ENCODE measurements around the gene GLMP. TPM values are rescaled to one million over a fixed set of nuclear protein-coding genes. Genes with fewer than 3 reads are reported as not detected.

Gene GLMP
- polyA plus RNA-seq, 1 experiment, result 25.5 TPM

DNA sequence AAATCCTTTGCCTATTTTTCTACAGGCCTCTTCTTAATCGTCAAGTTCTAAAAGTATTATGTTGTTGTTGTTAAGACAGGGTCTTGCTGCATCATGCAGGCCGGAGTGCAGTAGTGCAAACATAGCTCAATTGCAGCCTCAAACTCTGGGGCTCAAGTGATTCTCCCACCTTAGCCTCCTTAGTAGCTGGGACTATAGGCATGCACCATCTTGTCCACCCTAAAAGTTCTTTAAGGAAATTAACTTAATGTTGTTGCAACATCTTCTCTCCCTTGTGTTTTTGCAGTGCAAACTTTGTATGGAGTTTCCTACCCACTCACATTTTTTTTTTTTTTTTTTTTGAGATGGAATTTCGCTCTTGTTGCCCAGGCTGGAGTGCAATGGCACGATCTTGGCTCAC lies 7.8 kb upstream of the GLMP start:
- ChIA-PET CTCF (interaction anchor here (0.5 to 1.7 kb wide), 2 partner anchors 16 to 30 kb away, joined by 4 to 11 read pairs; no protein-coding TSS in a partner anchor), POLR2A (interaction anchor here (0.7 to 1.6 kb wide), 2 partner anchors 40 to 146 kb away, joined by 6 to 8 read pairs; no protein-coding TSS in a partner anchor)
- TF ChIP-seq, protein P1, sequence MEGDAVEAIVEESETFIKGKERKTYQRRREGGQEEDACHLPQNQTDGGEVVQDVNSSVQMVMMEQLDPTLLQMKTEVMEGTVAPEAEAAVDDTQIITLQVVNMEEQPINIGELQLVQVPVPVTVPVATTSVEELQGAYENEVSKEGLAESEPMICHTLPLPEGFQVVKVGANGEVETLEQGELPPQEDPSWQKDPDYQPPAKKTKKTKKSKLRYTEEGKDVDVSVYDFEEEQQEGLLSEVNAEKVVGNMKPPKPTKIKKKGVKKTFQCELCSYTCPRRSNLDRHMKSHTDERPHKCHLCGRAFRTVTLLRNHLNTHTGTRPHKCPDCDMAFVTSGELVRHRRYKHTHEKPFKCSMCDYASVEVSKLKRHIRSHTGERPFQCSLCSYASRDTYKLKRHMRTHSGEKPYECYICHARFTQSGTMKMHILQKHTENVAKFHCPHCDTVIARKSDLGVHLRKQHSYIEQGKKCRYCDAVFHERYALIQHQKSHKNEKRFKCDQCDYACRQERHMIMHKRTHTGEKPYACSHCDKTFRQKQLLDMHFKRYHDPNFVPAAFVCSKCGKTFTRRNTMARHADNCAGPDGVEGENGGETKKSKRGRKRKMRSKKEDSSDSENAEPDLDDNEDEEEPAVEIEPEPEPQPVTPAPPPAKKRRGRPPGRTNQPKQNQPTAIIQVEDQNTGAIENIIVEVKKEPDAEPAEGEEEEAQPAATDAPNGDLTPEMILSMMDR (IDR thresholded peaks at IDR 0.05; ENCODE audit: low read depth, low read length), result no peak
- H3K4me3 ChIP-seq (ENCODE audit: low read depth, low read length), result no peak overlapping the region
- no peaks in the 10 kb centered on the region for H3K9me3 ChIP-seq (ENCODE audit: control insufficient read depth, insufficient read depth, low read length)
- no peak for DNase-seq (ENCODE audit: low read depth, low spot score)
- no peaks in the 10 kb centered on the region for H3K27me3 ChIP-seq (ENCODE audit: control insufficient read depth, insufficient read depth, low read length)
- no peak overlapping the region for H3K27ac ChIP-seq (ENCODE audit: low read depth, low read length)

DNA sequence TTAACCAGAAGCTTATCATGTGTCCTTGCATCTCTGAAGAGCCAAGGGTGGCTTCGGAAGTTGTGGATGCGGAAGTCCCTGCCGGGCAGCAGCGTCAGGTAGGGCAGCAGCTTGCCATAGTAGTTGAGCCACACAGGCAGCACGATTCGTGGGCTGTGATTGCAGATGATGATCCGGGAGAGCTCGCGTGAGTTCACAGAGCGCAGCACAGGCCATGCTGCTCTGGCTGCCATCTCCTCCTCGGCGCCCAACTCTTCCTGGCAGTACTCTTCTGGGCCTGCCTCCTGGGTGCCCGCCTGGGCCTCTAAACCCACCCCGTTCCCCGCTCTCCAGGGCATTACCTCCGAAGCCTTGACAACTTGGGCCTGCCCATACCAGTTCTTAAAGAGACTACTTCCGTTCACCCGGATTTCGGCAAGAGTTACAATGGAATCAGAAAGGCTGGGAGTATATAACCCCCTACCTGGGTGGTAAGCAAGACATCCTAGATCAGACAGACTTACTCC lies 3.4 kb upstream of the GLMP start, which contains the start of gene VHLL:
Gene VHLL, minus strand, starts transcription at position 456 of the 506 bp plus-strand sequence. Its CDS starts 118 bp downstream, at position 338.
- ChIA-PET POLR2A (no interaction called here), CTCF (no interaction called here)
- TF ChIP-seq, protein P1 (IDR thresholded peaks at IDR 0.05; ENCODE audit: low read depth, low read length), result no peak
- no peak within 1 kb of the TSS for H3K27ac ChIP-seq (ENCODE audit: low read depth, low read length)
- DNase-seq (ENCODE audit: low read depth, low spot score), result no peak
- no peak within 1 kb of the TSS for H3K4me3 ChIP-seq (ENCODE audit: low read depth, low read length)
- H3K27me3 ChIP-seq (ENCODE audit: control insufficient read depth, insufficient read depth, low read length), result no peaks in the 10 kb centered on the region
- no peaks in the 10 kb centered on the region for H3K9me3 ChIP-seq (ENCODE audit: control insufficient read depth, insufficient read depth, low read length)

DNA sequence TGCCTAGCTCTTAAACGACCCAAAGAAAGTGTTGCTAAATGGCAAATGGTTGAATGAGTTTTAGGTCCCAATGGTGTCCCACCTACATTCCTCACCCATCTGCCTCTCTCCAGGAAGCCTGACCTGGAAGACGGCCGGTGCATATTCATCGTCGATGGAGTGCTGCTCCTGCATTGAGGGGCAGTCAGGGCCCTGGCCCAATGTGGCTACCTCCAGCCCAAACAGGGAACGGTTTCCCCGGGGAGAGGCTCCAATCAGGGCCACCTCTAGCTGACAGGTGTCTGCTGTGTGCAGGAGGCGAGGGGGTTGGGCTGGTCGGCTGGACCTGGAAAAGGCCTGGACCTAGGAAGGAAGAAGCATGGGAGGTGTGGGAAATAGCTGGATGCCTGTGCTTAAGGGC lies 1.6 kb downstream of the GLMP start:
- Histone ChIP-seq H3K9me3 (ENCODE audit: control insufficient read depth, insufficient read depth, low read length) (no peaks in the 10 kb centered on the region), H3K27ac (ENCODE audit: low read depth, low read length) (no peak overlapping the region), H3K27me3 (ENCODE audit: control insufficient read depth, insufficient read depth, low read length) (no peaks in the 10 kb centered on the region), H3K4me3 (ENCODE audit: low read depth, low read length) (no peak overlapping the region)
- TF ChIP-seq, protein P1 (IDR thresholded peaks at IDR 0.05; ENCODE audit: low read depth, low read length), result no peak
- ChIA-PET POLR2A (interaction anchor here (2.3 kb wide), 1 partner anchor 11 kb away, joined by 14 read pairs; the partner anchor contains the start of gene SMG5), CTCF (no interaction called here)
- DNase-seq (ENCODE audit: low read depth, low spot score), result no peak

DNA sequence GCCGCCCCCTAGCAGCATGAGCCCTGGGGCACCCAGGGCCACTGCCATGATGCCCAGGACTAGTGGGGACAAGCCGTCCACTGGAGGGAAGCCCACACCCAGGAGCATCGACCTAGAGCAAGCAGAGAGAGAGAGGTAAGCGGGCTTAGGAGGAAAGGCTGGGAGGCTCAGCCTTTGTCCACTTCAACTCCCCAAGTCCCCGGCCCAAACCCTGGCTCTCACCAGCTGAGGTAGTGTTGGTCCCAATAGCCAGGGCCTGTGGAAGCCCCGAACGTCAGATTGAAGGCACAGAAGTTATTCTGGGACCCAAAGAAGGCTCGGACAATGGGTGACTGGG lies 2.4 kb downstream of the GLMP start:
- CTCF ChIA-PET, result no interaction called here

More for the DNA sequence above, 2.4 kb downstream of the GLMP start:
- H3K27ac ChIP-seq (ENCODE audit: low read depth, low read length), result no peak overlapping the region
- H3K4me3 ChIP-seq (ENCODE audit: low read depth, low read length), result no peak overlapping the region
- no peak for DNase-seq (ENCODE audit: low read depth, low spot score)
- no peaks in the 10 kb centered on the region for H3K9me3 ChIP-seq (ENCODE audit: control insufficient read depth, insufficient read depth, low read length)
- TF ChIP-seq, protein P1 (IDR thresholded peaks at IDR 0.05; ENCODE audit: low read depth, low read length), result no peak
- H3K27me3 ChIP-seq (ENCODE audit: control insufficient read depth, insufficient read depth, low read length), result no peaks in the 10 kb centered on the region
- POLR2A ChIA-PET, result no interaction called here

All from AG04450 (cell line).